HG03064 (cell line): ENCODE results near the gene KLC4.
"Not testable (repeated sequence)": the region's sequence is repeated elsewhere in the genome, so short reads cannot be mapped to it uniquely, and the experiment has no call there.

Experiments used
- ATAC-seq: cut with Tn5 transposase; IDR thresholded peaks from one replicate; pipeline ENCODE4 v1.9.1; 2021; ENCODE audit warnings: low read depth; ENCODE audit not compliant: unreplicated experiment

KLC4 gene

GRCh38 chr6:43090559-43090956 is 31.1 kb downstream of the KLC4 start:
- ATAC-seq: no peak

DNA sequence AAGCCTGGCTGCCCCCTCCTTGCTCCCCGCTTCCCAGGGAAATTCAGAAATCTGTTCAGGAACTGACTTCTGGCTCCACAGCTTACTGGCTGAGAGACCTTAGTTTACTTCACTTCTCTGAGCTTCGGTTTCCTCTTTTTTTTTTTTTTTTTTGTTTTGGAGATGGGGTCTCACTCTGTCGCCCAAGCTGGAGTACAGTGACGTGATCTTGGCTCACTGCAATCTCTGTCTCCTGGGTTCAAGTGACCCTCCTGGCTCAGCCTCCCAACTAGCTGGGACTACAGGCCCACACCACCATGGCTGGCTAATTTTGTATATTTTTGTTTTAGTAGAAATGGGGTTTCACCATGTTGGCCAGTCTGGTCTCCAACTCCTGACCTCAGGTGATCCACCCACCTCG is 31.6 kb downstream of the KLC4 start:
- ATAC-seq: no peak

GRCh38 chr6:43091436-43091991 is 32.1 kb downstream of the KLC4 start:
- ATAC-seq: no peak

DNA sequence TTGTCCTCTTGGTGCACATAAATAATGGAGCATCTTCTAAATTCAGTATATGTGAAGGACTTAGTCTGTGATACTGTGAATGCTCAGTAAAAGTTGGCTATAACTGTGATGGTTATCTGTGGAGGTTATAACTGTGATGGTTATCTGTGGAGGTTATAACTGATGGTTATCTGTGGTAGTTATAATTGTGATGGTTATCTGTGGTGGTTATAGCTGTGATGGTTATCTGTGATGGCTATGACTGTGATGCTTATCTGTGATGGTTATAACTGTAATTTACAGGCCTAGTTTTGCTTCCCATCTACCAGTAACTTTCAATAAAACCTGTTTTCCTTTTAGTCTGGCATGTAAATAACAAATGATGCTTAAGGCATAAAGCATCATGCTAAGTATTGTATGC is 33.2 kb downstream of the KLC4 start:
- ATAC-seq: no peak

GRCh38 chr6:43093436-43094289 is 34.2 kb downstream of the KLC4 start:
- ATAC-seq: no peak

DNA sequence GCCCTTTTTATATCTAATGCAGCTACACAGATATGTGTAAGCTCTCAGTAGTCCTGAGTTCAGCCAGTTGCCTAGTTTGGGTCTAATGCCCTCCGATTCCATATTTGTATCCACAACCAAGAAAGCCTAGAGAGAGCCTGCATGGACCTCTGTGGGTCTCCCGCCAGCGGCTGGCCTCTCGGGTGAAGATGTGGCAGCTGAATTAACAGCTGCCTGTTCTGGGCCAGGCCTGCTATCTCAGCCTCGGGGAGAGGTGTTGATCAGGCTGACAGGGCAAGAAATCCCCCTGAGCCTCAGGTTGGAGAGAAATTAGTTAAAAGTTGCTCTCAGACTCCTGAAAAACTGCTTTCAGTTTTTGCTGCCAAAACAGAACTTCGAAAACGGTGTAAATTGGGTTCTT is 36.5 kb downstream of the KLC4 start:
- no peak for ATAC-seq

DNA sequence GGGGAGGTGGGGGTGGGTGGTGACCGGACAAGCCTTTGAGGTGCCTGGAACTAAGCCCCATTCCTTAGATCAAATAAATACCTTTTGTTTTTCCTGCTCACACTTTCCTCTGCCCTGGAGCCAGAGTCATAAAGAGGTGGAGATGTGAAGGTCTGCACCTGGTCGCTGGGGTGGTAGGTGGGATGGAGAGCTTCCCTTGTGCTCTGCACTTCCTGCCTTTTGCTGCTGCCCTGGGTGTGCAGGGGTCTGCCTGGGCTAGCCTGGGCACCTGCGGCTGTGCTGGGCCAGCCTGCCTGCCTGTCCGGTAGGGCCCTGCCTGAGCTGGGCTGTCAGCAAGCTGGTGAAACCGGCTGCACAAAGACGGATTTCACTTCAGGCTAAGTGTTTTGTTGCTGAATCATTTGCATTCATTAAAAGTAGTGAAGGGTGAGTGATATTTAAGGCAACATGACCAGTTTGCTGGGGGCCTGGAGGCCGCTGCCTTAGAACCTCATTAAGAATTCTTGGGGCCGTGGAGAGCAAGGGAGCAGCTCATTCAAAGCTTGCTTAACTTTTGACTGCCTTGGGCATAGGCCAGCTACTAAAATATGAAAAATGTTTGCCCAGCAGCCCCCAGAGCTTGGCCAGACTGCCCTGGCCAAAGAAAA is 37.1 kb downstream of the KLC4 start:
- no peak for ATAC-seq

DNA sequence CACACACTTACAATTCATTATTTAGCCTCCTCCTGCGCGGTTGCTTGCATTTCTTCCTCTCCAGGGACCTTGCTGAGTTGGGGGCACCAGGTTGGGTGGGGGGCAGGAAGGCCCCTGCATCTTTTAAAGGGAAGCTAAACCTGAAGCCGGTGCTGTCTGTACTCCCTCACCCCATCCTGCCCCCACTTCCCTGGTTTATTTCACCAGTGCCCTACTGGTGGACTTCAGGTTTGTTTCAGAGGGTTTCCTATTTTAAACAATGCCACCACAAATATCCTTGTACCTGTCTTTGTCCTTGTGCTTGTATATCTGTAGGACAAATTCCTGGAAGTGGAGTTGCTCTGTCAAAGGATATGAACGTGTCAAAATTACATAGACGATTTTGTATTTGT is 37.7 kb downstream of the KLC4 start:
- no peak for ATAC-seq

DNA sequence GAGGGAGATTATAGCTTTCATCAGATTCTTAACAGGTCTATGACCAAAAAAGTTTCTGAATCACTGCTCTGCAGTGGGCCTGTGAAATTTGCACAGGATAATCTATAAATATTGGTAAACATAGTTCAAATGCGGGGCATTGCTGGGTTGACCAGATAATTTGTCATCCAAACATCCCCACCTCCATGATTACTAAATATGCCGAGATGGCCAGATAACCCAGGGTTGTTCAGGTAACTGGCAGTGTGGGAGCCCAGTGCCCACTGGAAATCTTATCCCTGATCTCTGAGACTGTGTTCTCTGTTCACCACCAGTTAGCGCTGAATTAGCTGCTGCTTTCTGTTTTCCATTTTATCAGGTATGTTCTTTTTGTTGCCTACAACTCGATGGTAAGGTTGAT is 38.1 kb downstream of the KLC4 start:
- ATAC-seq: no peak

DNA sequence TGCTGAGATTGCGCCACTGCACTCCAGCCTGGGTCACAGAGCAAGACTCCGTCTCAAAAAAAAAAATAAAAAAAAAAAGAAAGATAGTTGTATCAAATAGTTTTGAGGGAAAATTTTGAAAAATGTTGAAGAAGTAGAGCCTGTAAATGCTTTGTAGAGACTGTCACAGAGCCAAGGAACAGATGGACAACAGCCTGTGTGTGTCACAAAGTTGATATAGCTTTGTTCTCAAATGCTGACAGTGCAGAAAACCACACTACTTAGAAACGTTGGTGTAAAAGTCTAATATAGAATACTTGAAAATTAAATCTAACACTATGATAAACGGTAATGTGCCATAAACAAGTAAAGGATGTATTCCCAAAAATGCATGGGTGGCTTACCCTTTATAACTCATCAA is 42.1 kb downstream of the KLC4 start:
- no peak for ATAC-seq

GRCh38 chr6:43103253-43103876 is 43.9 kb downstream of the KLC4 start:
- ATAC-seq: no peak

- no peak for ATAC-seq
Measured at GRCh38 chr6:43105538-43106222, 46.2 kb downstream of the KLC4 start.

- no peak for ATAC-seq
Measured at GRCh38 chr6:43107344-43108062, 48.1 kb downstream of the KLC4 start.

GRCh38 chr6:43113431-43114260 is 54.2 kb downstream of the KLC4 start:
- no peak for ATAC-seq

DNA sequence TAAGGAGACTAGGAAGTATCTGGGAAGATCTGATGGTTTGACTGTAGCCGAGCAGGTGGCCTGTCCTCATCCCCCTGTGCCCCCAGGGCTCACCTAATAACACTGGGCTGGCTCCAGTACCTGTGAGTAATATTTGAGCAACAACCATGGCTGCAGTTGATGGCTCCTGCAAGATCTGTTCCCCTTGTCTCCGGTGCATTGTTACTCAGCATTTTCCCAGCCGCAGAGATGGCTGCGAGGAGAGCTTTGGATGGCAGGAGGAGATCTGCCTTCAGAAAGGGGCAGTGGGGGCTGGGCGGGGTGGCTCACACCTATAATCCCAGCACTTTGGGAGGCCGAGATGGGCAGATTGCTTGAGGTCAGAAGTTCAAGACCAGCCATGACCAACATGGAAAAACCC is 55.9 kb downstream of the KLC4 start:
- ATAC-seq: no peak

- not testable (repeated sequence) for ATAC-seq
Measured at GRCh38 chr6:43117466-43117865, 58.0 kb downstream of the KLC4 start.

GRCh38 chr6:43119482-43119881 is 60.1 kb downstream of the KLC4 start:
- ATAC-seq: no peak

DNA sequence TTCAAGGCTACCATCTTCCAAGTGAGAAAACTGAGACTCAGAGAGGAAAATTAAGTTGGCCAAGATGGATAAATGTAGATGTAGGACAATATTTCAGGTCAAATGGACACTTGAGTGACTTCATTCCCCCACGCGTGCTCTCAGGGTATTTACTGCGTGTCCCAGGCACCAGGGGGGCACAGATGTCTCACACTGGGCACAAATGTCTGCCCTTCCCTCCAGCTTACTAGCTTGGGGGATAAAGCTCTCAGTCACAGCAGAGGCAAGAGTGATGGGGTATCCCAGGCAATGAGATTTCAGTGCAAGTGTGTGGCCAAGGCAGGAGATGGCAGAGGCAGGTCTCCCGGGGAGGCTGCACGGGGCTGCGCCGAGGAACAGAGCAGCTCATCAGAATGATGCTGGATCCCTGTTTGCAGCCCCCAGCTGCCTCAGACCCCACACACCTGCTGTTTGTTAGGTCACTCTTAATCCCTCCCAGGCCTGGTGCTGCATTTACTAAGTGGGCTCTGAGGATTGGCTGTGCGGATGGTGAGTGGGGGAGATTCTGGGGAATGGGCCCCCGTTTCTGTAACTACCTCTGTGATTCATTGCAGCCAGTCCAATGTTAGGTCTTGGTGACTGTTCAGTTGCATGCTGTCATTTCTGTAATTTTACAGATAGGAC is 60.8 kb downstream of the KLC4 start:
- ATAC-seq: no peak
